Thyroid gland (tissue), 4 donors: ENCODE results near the gene GTPBP6. TPM values are rescaled to one million over a fixed set of nuclear protein-coding genes. Genes with fewer than 3 reads are reported as not detected.
"Not testable (repeated sequence)": the region's sequence is repeated elsewhere in the genome, so short reads cannot be mapped to it uniquely, and the experiment has no call there.

Experiments used
- DNase-seq, 2 donors: peaks; one replicate each; pipeline ENCODE4 v3.0.0-alpha.2; 2019
- H3K27ac ChIP-seq, 3 donors: fragments of 200-600 bp; sonication (generic); 1 replicate in 2 of 3; 2 replicates in 1 of 3; pipeline ENCODE4 v1.5.1; 2016 to 2019; ENCODE audit warnings: mild to moderate bottlenecking in 1 of 3, moderate library complexity in 1 of 3
- H3K27me3 ChIP-seq: fragments of 200-600 bp; sonication (generic); one replicate; pipeline ENCODE4 v1.5.1; 2019
- H3K36me3 ChIP-seq, 2 donors: fragments of 200-600 bp; sonication (generic); one replicate each; pipeline ENCODE4 v1.5.1; 2016 to 2019
- H3K4me1 ChIP-seq, 2 donors: fragments of 200-600 bp; sonication (generic); one replicate each; pipeline ENCODE4 v1.5.1; 2017 to 2019
- H3K4me3 ChIP-seq, 3 donors: fragments of 200-600 bp; sonication (generic); replicated peaks in 1 of 3; 1 replicate in 2 of 3; 2 replicates in 1 of 3; pipeline ENCODE4 v1.5.1; 2016; ENCODE audit warnings: mild to moderate bottlenecking in 1 of 3
- H3K9me3 ChIP-seq: fragments of 200-600 bp; sonication (generic); one replicate; pipeline ENCODE4 v1.5.1; 2017
- CTCF ChIP-seq, 6 experiments: fragments of 200-600 bp in 3 of 6; fragments of 450-650 bp in 3 of 6; sonication (generic) in 3 of 6; IDR thresholded peaks; one replicate each; pipeline ENCODE4 v1.5.1; 2016 to 2019; ENCODE audit warnings: antibody characterized with exemption in 6 of 6, mild to moderate bottlenecking in 2 of 6, inconsistent platforms in 1 of 6, moderate library complexity in 1 of 6
- POLR2A ChIP-seq, 2 donors: fragments of 450-650 bp; IDR thresholded peaks; one replicate each; pipeline ENCODE4 v1.6.1; 2017; ENCODE audit warnings: antibody characterized with exemption in 2 of 2, mild to moderate bottlenecking in 2 of 2, moderate library complexity in 1 of 2
- whole genome bisulfite sequencing, 2 donors: methylation state at CpG; one replicate each; pipeline ENCODE4 v1.1.5; 2017; 5-methylcytosine and 5-hydroxymethylcytosine counted together
- intact Hi-C: fragments of 100-400 bp; cut with DNase I; formaldehyde crosslinking; loops from one replicate; pipeline ENCODE4 v1.15.1; 2023
- total RNA-seq, 4 donors: library from RNA; depleted of rRNA; stranded (reverse); fragments of >200 nt; gene quantifications; one replicate each; pipeline ENCODE4 v1.2.3, GENCODE V29; 2016

Gene GTPBP6
- total RNA-seq, 4 donors from 2014 or later = 39.9 to 54.9 (median 47.9) TPM

- WGBS, 2 donors = 83 to 94% methylated on average over 6 to 22 of the region's 25 CpGs
- Histone ChIP-seq H3K4me1 (no peaks in the 10 kb centered on the region), H3K4me3 (no peak overlapping the region), H3K36me3 (no peaks in the 10 kb centered on the region), H3K9me3 (no peaks in the 10 kb centered on the region), H3K27ac (no peak overlapping the region), H3K27me3 (no peaks in the 10 kb centered on the region)
- DNase-seq = no peak
- TF ChIP-seq CTCF (IDR thresholded peaks at IDR 0.05) (no peak), POLR2A (IDR thresholded peaks at IDR 0.05) (no peak)
- intact Hi-C loops = no loop called here
These were observed 30.0 kb downstream of the GTPBP6 start for GRCh38 chrX:288561-288991.

- WGBS, 2 donors = 91 to 93% methylated on average over 7 of the region's 7 CpGs
- Histone ChIP-seq H3K27me3 (no peaks in the 10 kb centered on the region), H3K4me1 (no peaks in the 10 kb centered on the region), H3K27ac (no peak overlapping the region), H3K36me3 (no peaks in the 10 kb centered on the region), H3K4me3 (no peak overlapping the region), H3K9me3 (no peaks in the 10 kb centered on the region)
- intact Hi-C loops = no loop called here
- TF ChIP-seq CTCF (IDR thresholded peaks at IDR 0.05) (no peak), POLR2A (IDR thresholded peaks at IDR 0.05) (no peak)
- DNase-seq = no peak
These were observed 30.9 kb downstream of the GTPBP6 start for GRCh38 chrX:287670-288069.

- intact Hi-C loops = no loop called here
- no peak for TF ChIP-seq CTCF (IDR thresholded peaks at IDR 0.05)
These were observed 33.4 kb downstream of the GTPBP6 start for GRCh38 chrX:285076-285677.

GRCh38 chrX:283115-283845, 35.3 kb downstream of the GTPBP6 start:
- WGBS, 2 donors = 2% methylated on average over 29 to 34 of the region's 45 CpGs
- H3K4me3 ChIP-seq = peak overlapping the region in 2 of 3 donors; percentile 49 to 50
- TF ChIP-seq POLR2A (IDR thresholded peaks at IDR 0.05) (no peak), CTCF (IDR thresholded peaks at IDR 0.05) (no peak)
- no peaks in the 10 kb centered on the region for H3K36me3 ChIP-seq
- peaks cover 0 to 7% of the 10 kb centered on the region in 2 donors for H3K4me1 ChIP-seq
- peak; percentile 91 to 92 for DNase-seq
- H3K27me3 ChIP-seq = no peaks in the 10 kb centered on the region
- intact Hi-C loops = no loop called here
- H3K9me3 ChIP-seq = no peaks in the 10 kb centered on the region
- no peak overlapping the region for H3K27ac ChIP-seq

More at GRCh38 chrX:285076-285677, 33.4 kb downstream of the GTPBP6 start:
- Histone ChIP-seq H3K4me3 (no peak overlapping the region), H3K4me1 (peaks cover 0 to 7% of the 10 kb centered on the region in 2 donors), H3K27ac (no peak overlapping the region), H3K9me3 (no peaks in the 10 kb centered on the region), H3K36me3 (no peaks in the 10 kb centered on the region), H3K27me3 (no peaks in the 10 kb centered on the region)
- no peak for DNase-seq
- 95% methylated on average over 13 of the region's 13 CpGs for WGBS, 2 donors

GRCh38 chrX:282000-282681, 36.5 kb downstream of the GTPBP6 start:
- H3K9me3 ChIP-seq, H3K36me3 ChIP-seq, H3K4me1 ChIP-seq, H3K27me3 ChIP-seq, intact Hi-C loops, H3K27ac ChIP-seq, H3K4me3 ChIP-seq: not testable (repeated sequence)
- DNase-seq = peak in 1 of 2 donors; percentile 1
- 84 to 87% methylated on average over 21 of the region's 21 CpGs for WGBS, 2 donors
